Hematopoietic multipotent progenitor cell treated with erythropoietin and hydrocortisone succinate and interleukin-3 and kit ligand, for 4 days (in vitro differentiated cells): Measurements from ENCODE around the gene CDR2L.
A peak's percentile ranks its signal among the peaks of the same experiment; 100 is the strongest.
"Not testable (repeated sequence)": the region's sequence is repeated elsewhere in the genome, so short reads cannot be mapped to it uniquely, and the experiment has no call there.

Experiments used
- DNase-seq: peaks from one replicate; pipeline ENCODE4 v3.0.0-alpha.2; 2015

Gene CDR2L

DNA sequence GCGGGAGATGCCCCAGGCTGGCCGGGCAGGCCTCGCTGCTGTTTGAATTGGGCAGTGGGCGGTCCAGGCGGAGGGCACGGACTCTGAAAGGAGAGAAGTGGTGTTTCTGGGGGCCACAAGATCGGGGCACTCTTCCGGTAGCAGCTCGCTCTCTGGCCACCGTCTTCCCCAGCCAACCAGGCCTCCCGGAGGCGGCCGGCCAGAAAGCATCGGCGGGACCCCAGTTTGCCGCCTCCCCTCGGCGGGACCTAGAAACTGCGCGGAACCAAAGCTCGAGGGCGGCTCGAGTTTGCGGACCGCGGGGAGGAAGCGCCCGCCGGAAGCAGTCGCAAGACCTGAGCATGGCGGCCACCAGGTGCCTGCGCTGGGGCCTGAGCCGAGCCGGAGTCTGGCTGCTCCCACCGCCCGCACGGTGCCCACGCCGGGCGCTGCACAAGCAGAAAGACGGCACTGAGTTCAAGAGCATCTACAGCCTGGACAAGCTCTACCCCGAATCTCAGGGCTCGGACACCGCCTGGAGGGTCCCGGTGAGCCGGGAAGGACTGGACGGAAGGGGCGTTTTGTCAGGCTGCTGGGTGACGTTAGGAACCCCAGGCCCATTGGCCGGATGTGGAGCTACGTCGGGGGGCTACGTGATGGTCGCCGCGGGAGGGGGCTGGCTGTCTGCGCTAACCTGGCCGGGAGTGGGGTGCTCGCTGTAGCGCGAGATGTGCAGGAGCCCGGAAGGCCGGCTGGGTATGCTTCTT lies 25.1 kb downstream of the CDR2L start, which contains the start of gene MRPL58:
Gene MRPL58, plus strand, starts transcription at position 325 of the 746 bp plus-strand sequence. Its CDS starts 17 bp downstream, at position 342.
- peak; percentile 96 for DNase-seq

GRCh38 chr17:75013092-75013559 lies 25.7 kb downstream of the CDR2L start:
- no peak for DNase-seq

GRCh38 chr17:75019146-75019545 lies 31.7 kb downstream of the CDR2L start:
- DNase-seq: no peak

- DNase-seq: no peak
These were observed 32.3 kb downstream of the CDR2L start for GRCh38 chr17:75019710-75020109.

DNA sequence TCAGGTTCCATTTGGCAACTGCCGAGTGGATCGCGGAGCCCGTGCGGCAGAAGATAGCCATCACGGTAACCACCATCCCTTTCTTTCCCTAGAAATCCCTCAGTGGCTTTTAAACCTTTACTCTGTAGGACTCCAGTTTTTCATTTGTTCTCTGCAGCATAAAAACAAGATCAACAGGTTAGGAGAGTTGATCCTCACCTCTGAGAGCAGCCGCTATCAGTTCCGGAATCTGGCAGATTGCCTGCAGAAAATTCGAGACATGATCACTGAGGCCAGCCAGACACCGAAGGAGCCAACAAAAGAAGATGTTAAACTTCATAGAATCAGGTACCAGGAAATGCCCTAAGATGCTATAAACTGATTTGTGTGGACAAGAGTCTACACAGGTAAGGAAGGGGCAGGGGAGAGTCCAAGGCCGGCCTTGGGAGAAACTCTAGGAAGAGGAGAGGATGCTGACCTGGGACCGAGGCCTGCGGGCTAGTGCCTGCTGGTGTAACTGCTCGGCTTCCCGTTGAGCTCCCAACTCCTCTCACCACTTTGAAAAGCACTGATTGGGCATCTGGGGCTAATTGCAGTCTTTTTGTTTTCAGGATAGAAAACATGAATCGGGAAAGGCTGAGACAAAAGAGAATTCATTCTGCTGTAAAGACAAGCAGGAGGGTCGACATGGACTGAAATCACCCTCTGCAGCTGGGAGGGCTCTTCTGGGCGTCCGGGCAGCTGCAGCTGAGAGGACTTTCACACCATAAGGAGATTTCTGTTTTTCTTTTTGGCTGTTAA lies 33.1 kb downstream of the CDR2L start:
- no peak for DNase-seq

DNA sequence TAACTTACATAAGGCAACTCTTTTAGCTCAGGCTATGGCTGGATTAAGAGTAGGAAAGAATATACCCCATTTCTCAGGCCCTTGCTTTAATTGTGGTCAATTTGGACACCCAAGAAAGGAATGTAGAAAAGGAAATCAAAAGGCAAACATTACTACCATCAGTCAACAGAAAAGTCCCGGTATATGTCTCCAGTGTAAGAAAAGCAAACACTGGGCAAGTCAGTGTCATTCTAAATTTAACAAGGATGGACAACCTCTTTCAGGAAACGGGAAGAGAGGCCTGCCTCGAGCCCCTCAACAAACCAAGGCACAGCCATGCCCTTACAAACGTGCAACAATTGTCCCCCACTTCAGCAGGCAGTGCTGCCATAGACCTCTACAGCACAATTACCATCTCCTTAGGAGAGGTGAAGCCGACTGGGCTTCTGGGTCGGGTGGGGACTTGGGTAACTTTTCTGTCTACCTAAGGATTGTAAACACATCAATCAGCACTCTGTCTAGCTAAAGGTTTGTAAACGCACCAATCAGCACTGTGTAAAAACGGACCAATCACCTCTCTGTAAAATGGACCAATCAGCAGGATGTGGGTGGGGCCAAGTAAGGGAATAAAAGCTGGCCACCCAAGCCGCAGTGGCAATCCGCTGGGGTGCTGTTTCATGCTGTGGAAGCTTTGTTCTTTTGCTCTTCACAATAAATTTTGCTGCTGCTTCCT lies 37.4 kb downstream of the CDR2L start:
- no peak for DNase-seq

- not testable (repeated sequence) for DNase-seq
These were observed 37.9 kb downstream of the CDR2L start for GRCh38 chr17:75025398-75025734.

DNA sequence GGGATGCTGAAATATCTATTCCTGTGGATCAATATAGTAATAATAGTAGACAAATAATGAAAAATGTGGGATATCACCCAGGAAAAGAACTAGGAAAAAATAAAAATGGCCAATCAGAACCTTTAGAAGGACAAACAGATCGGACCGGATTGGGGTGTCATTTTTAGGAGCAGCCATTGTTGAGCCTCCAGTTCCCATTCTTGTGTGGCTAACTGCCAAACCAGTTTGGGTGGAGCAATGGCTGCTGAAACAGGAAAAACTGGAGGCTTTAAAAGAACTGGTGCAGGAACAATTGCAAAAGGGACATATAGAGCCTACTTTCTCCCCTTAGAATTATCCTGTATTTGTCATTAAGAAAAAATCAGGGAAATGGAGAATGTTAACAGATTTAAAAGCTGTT lies 39.2 kb downstream of the CDR2L start:
- DNase-seq: not testable (repeated sequence)

DNA sequence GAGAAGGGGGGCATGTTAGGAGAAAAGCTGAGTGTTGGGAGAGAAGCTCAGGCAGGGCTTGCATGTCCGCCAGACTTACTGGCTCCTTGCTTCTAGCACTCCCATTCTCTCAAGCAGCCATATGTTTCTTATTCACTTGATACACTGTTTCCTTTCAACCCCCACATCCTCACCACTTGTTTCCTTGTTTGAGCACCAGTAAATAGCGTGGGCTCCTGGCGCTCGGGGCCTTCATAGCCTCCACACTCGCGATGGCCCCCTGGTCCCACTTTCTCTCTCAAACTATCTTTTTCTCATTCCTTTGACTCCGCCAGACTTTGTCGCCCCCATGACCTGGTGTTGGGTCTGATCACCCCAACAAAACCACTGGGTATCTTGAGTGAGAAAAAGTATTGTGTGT lies 42.7 kb downstream of the CDR2L start:
- no peak for DNase-seq

- peak; percentile 75 for DNase-seq
These were observed 44.7 kb downstream of the CDR2L start for GRCh38 chr17:75031972-75032719.

GRCh38 chr17:75032720-75033280 lies 45.4 kb downstream of the CDR2L start:
- peak; percentile 54 for DNase-seq

DNA sequence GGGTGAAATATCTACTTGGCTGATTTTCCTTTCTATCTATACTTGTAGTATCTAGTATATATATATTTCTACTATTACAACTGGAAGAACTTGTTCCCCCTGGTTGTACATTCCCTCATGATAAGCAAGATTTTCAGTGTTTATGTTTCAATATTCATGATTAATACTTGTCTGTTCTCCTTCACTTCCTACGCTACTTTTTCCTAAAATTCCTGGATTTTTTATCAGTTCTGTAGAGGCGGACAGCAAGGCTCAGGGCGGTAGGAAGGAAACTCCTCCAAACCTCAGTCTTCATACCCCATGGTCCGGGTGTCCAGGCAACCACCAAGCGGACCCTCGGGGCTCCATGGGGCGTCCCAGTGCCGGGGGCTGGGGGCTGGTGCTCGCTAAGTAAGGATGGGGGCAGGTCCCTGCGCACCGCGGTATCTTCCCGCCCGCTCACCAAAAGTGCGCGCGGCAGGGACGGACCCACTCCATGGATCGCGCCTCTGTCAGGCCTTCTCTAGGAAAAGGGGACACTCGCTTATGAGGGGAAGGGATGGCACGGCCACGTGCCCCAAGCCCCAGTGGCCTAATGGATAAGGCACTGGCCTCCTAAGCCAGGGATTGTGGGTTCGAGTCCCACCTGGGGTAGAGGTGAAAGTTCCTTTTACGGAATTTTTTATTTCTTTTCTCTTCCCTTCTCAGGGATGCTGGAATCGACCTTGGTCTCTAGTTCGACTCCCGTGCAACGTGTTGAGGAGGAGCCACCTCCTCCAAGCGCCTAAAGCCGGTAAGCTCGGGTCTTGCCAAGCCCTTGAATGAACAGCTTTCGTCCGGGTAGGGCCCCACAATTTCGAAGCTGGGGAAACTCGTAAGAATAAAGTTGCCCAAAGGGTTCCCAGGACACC lies 46.2 kb downstream of the CDR2L start:
- DNase-seq: peak; percentile 96

DNA sequence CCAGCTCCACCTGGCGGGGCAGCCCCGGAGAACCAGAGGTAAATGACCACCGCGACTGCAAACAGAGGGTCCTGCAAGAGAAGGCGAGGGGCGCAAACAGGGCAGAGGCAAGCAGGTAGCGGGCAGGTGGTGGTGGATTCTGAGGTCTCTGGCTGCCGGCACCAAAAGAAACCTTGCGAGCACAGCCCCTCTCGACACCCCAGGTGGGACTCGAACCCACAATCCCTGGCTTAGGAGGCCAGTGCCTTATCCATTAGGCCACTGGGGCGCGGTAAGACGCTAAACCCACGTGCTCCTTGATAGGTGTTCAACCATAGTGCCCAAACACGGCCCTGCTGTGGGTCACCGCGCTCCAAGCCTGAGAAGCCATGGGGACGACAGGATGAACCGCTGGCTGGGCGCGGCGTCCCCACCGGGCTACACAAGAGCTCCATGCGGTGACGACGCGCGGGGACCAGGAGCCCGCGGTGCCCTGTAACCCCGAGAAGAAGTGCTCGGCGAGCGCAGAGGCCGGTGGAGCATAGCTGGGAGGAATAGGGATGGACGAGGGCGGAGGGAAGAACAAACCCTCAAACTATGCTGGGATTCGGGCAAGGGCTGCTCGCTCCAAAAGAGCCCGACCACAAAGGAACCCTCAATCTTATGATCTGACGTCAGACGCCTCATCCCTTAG lies 46.9 kb downstream of the CDR2L start:
- peak; percentile 97 for DNase-seq

DNA sequence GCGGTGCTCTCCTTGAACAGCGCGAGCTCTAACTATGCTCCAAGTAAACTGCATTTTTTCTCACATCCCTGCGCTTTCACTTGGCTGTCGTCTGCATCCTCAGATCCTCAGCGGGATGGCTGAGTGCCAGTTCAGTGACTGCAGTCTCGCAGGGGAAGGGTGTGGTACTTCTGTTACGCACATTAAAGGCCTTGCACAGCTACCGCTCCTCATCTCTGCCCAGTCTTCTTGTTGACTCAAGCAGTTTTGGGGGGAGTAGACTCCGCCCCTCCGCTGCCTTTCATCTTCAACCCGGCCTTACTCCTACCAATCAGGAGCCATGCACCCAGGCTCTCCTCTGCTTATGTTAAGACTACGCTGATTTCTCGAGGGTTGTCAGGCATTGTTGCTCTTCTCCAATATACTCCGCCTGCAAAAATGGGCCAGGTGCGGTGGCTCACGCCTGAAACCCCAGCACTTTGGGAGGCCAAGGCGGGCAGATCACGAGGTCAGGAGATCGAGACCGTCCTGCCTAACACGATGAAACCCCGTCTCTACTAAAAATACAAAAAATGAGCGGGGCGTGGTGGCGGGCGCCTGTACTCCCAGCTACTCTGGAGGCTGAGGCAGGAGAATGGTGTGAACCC lies 49.3 kb downstream of the CDR2L start:
- DNase-seq: peak; percentile 93

GRCh38 chr17:75039238-75039637 lies 51.8 kb downstream of the CDR2L start:
- DNase-seq: no peak

GRCh38 chr17:75041656-75042280 lies 54.3 kb downstream of the CDR2L start:
- DNase-seq: no peak

- DNase-seq: not testable (repeated sequence)
These were observed 56.4 kb downstream of the CDR2L start for GRCh38 chr17:75043789-75044188.

GRCh38 chr17:75044716-75045115 lies 57.3 kb downstream of the CDR2L start:
- no peak for DNase-seq

- not testable (repeated sequence) for DNase-seq
These were observed 58.5 kb downstream of the CDR2L start for GRCh38 chr17:75045946-75046406.
